Measurements from ENCODE around the gene ALDH3A1.

ALDH3A1 gene

DNA sequence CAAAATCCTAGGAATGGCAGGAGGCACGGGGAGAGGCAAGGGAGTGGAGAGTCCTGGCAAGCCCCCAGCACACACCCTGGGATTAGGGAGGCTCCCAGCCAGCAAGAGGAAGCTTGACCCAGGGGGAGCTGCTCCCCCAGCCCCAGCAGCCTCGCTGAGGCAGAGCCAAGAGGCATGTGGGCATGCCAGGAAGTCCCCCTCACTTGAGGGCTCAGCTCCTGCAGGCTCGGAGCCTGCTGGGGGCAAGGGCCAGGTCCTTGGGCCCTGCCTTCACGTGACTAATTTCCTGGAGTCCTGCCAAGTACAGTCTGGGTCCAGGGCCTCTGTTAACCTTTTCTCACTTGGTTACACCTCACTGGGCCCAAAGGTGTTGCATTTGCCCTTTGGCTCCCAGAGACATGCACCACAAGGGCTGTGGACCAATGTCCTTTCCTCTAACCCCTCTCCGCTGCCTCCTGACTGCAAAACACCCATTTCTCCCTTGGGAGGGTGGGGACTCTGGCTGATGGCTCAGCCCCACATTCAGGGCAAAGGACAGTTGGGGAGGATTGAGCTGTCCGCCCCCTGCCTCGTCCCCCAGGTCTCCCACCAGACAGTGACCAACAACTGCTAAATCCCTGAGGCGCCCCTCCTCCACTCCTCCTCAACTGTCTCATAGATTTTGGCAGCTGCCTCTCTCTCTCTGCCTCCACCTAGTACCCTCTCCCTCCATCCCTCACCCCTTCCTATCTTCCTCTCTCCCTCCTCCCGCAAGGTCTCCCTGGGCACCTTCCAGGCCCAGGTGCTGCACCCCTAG is 27.3 kb downstream of the ALDH3A1 start:
- DNase-seq (ENCODE audit: extremely low read depth in 1 of 2, low read depth in 1 of 2), result no peak

DNA sequence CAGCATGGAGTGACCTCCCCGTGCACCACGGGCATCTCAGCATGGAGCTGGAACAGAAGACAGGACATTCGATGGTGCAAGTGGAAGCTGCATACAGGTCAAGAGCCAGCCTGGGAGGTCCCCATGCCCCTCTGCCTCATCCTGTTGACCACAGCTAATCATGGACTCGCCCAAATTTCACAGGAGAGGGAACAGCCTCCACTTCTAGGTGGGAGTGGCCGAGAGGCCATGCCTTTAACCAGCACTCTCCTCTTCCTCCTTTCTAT is 28.0 kb downstream of the ALDH3A1 start:
- DNase-seq (ENCODE audit: extremely low read depth in 1 of 2, low read depth in 1 of 2), result no peak

DNA sequence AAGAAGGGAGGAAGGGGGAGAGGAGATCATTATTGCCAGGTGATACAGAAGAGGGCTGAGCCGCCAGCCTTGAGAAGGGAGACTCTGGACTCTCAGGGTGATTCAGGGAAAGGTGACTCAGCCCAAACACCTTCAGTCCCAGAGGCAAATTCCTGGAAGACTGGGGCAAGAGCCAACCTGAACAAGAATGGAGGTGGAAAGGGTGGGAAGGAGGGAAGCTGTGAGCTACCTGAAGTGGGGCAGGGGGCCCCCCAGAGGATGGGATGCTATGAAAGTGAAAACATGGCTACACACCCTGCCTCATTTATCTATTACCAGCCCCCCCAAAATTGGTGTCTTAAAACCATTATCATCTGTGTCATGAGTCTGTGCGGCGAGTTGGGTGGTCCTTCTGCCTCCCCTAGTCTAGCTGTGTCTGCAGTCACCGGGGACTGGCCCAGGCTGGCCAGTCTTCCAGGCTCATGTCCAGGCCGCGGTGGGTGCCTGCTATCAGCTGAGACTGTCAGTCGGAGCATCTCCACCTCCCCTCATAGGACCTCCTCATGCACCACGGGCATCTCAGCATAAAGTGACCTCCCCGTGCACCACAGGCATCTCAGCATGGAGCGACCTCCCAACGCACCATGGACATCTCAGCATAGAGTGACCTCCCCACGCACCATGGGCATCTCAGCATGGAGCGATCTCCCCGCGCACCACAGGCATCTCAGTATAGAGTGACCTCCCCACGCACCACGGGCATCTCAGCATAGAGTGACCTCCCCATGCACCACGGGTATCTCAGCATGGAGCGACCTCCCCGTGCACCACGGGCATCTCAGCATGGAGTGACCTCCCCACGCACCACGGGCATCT is 28.5 kb downstream of the ALDH3A1 start:
- no peak for DNase-seq (ENCODE audit: extremely low read depth in 1 of 2, low read depth in 1 of 2)

GRCh38 chr17:19718613-19719354 is 29.3 kb downstream of the ALDH3A1 start:
- DNase-seq (ENCODE audit: extremely low read depth in 1 of 2, low read depth in 1 of 2), result no peak

GRCh38 chr17:19718041-19718612 is 30.0 kb downstream of the ALDH3A1 start:
- no peak for DNase-seq (ENCODE audit: extremely low read depth in 1 of 2, low read depth in 1 of 2)

DNA sequence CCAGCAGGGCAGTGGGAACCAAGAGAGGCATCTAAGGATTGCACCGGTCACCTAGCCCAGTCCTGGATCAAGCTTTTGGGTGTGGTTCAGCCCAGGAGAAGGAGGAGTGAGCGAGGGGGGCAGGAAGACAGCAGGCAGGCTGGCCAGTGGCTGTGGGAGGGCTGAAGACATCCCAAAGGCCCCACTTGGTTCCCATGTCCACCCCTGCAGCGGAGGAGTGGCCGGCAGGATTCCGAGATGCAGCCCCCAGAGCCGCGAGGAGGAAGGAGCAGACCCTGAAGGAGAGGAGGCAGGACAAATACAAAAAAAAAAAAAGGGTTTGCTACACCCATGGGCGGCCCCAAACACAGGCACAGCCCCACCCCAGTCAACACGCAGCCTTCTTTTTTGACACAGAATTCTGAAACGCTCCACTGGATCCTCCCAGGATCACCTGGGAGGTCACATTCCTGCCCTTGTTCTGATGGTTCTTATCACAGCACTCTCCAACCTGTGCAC is 30.6 kb downstream of the ALDH3A1 start:
- no peak for DNase-seq (ENCODE audit: extremely low read depth in 1 of 2, low read depth in 1 of 2)

GRCh38 chr17:19717031-19717360 is 31.1 kb downstream of the ALDH3A1 start:
- no peak for DNase-seq (ENCODE audit: extremely low read depth in 1 of 2, low read depth in 1 of 2)

- no peak for DNase-seq (ENCODE audit: extremely low read depth in 1 of 2, low read depth in 1 of 2)
These were observed 31.7 kb downstream of the ALDH3A1 start, which contains the start of gene SLC47A2 for GRCh38 chr17:19716108-19717030. TSS of gene SLC47A2 (minus strand) at chr17:19716584. CDS start at chr17:19716555, 29 bp downstream.

GRCh38 chr17:19714542-19715411 is 33.3 kb downstream of the ALDH3A1 start:
- no peak for DNase-seq (ENCODE audit: extremely low read depth in 1 of 2, low read depth in 1 of 2)

DNA sequence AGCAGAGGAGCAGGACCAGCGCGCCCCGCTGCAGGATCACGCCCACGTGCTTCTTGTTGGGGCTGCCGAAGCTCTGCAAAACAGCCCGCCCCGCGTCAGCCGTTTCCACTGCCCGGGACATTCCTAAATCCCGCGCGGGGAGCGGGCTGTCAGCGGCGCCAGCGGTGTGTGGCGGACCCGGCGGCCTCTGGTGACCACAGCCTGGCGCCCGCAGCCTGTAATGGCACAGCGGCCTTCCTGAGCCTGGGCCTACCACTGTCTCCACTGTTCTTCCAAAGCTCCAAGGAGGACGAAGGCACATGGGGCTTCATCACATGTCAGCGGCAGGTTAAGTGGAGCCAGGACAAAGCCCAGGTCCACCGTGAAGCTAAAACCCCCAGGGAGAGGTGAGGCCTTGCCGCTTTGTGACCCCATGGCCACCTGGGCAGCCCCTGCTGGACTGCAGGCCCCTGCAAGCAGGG is 34.2 kb downstream of the ALDH3A1 start:
- DNase-seq (ENCODE audit: extremely low read depth in 1 of 2, low read depth in 1 of 2), result no peak

GRCh38 chr17:19713462-19713861 is 34.6 kb downstream of the ALDH3A1 start:
- DNase-seq (ENCODE audit: extremely low read depth in 1 of 2, low read depth in 1 of 2), result no peak

- no peak for DNase-seq (ENCODE audit: extremely low read depth in 1 of 2, low read depth in 1 of 2)
These were observed 35.6 kb downstream of the ALDH3A1 start for GRCh38 chr17:19712436-19713004.

DNA sequence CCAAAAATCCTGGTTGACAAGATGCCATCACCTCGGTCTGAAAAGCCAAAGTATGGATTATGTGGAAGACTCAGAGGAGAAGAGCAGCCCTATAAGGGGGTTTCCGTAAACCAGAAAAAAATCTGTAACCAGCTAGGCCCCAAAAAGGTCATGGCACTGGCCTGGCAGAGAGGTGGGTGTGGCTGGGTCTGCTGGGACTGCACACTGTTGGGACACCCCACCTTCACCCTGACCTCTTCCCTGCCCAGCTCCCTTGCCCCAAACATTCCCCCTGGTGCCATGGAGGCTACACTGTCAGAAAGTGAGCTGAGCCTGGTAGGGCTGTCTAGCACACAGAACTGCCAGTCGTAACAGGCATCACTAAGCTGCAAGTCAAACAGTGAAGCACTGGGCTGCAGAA is 38.3 kb downstream of the ALDH3A1 start:
- no peak for DNase-seq (ENCODE audit: extremely low read depth in 1 of 2, low read depth in 1 of 2)

DNA sequence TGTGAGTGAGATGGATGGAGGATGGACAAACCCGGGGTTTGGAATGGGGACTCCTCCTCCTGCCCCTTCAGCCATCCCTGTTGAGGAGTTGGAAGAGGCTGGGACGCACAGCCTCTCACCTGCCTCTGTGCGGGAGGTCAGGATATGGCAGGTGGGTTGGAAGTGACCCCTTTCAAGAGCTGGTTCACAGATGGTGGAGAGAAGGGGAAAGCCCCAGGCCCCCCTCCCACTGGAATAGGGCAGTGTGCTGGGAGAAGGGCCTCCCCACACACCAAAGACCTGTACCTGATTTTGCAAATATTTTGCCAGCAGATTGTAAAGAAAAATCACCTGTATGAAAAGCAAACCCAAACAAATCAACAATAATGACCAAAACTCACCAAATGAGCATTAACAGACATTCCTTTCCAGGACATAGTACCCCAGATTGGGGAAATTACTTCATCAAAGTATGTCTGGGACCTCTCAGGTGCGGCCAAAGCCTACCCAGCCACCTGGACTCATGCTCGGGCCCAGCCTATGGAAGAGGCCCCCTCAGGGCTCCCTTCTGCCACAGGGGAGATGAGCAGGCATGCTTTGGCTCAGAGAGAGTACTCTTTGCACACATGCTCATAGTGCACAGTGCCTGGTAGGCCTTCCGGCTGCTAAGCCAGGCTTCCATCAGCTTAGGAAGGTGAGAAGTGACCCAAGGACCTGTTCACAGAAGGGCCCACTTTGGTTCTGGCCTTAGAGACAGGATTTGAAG is 39.5 kb downstream of the ALDH3A1 start:
- DNase-seq (ENCODE audit: extremely low read depth in 1 of 2, low read depth in 1 of 2), result no peak

DNA sequence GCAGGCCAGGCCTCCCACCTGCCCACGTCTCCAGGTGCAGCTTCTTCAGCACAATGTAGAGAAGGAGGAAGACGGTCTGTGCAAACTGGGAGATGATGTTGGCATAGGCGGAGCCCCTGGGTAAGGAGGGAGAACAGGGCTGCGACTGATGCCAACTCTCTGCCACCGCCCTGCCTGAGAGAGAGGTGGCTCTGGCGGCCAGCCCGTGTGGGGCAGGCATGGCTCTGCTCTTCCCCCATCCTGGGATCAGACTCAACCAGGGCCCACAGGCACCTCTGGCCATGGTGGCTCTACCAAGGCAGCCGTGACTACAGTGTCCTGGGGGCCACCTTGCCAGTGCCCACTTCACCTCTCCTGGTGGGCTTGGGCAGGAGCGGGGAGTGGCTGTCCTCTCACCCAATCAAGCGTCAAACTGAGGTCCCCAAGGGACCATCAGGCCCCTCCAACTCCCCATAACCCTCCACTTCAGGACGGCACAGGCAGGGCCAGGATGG is 40.3 kb downstream of the ALDH3A1 start:
- no peak for DNase-seq (ENCODE audit: extremely low read depth in 1 of 2, low read depth in 1 of 2)

GRCh38 chr17:19706791-19707727 is 41.0 kb downstream of the ALDH3A1 start:
- no peak for DNase-seq (ENCODE audit: extremely low read depth in 1 of 2, low read depth in 1 of 2)

Measured in stimulated activated CD8-positive, alpha-beta memory T cell treated with anti-CD3 and anti-CD28 coated beads, Interleukin-7, amount 100 ng/mL, for 48 hours (primary cell).